Measurements from ENCODE around the gene MDFIC.

Gene MDFIC

DNA sequence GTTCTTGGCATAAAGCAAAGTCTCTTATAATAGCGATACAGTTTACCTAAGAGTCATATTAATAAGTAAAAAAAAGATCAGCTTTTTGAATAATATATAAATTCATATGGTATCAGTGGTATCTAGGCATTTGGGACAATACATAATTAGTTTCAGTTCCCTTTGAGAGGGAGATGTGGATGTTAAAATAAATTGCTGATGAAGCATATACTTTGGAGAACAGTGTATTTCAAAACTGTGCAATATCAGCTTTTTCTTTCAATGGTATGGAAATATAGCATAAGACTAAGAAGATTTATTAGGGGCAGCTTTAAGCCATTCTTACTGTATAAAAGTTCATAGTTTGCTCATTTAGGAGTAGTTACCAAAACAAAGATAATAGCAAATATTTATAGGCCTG is 35.5 kb downstream of the MDFIC start:
- DNase-seq: no peak

GRCh38 chr7:114959931-114960330 is 38.0 kb downstream of the MDFIC start:
- no peak for DNase-seq

DNA sequence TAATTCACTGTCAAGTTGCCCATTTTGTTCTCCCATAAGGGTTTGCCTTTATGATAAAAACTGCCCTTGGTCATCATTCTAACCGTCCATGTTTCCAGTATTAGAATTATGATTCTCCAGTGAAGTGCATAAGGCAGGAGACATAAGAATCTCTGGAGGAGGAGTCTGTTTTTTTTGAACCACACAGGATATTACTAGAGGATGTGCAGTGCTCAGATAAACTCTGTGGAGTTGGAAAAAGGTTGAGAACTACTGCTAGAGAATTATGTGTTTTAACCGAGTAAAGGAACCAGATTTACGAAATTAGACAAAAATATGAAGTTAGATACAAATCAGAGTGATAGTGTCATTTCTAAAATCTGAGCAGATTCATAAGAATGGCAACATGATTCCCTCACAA is 40.5 kb downstream of the MDFIC start:
- DNase-seq: no peak

GRCh38 chr7:114966156-114966555 is 44.3 kb downstream of the MDFIC start:
- DNase-seq: no peak

DNA sequence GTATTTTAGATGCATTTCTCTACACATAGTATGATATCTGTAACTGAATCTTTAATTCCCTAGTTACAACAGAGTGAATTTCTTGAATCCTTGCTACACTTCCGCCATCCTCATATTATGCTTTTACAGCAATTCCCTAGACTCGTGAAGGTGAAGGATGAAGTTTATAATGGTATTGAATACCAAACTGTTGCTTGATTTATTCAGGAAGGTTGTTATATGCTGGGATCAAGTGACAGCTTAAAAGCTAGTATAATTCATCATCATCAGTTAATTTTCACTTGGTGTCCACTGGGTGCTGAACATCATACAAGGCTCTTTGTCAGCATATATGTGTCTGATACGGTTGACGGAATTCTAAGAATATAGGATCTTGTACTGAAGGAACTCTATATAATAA is 47.2 kb downstream of the MDFIC start:
- DNase-seq: no peak

- DNase-seq: no peak
Observed at GRCh38 chr7:114970308-114970707, 48.4 kb downstream of the MDFIC start.

DNA sequence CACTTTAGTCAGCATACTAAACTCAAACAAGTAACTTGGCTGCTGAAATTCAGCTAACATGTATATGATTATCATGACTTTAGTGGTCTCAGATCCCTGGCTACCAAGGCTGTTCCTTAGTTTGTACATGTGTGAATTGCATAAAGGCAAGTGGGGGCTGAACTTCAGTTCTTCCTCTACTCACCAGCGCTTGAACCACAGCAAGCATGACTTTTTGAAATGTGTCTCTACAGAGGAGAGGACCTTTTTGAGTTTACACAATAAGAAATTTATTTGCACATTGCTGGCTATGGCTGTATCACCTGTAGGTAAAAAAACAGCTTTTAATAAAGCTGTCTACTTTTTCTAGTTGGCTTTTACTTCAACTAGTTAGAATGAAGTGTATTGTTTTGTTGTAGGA is 48.8 kb downstream of the MDFIC start:
- no peak for DNase-seq

- no peak for DNase-seq
Observed at GRCh38 chr7:114972567-114972966, 50.7 kb downstream of the MDFIC start.

- no peak for DNase-seq
Observed at GRCh38 chr7:114973147-114973546, 51.3 kb downstream of the MDFIC start.

DNA sequence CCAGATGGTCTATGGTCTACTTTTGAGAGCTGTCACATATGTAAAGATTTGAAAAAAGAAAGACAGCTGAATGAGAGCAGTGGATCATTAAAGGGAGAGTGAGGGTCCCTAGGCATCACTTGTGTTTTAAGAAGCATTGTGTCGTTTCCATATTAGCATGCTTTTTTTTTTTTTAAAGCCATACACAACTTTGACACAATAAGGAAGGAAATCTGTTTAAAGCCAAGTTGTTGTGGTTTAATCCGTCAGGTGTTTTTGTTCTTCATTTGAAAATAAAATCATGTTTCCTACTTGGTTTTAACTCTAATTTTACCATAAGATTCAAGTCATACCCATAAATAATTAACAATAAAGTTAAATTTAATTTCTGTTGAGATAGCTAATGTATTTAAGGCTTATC is 53.5 kb downstream of the MDFIC start:
- DNase-seq: no peak

GRCh38 chr7:114976666-114977065 is 54.8 kb downstream of the MDFIC start:
- no peak for DNase-seq

- DNase-seq: no peak
Observed at GRCh38 chr7:114977277-114977676, 55.4 kb downstream of the MDFIC start.

- no peak for DNase-seq
Observed at GRCh38 chr7:114979388-114979787, 57.5 kb downstream of the MDFIC start.

DNA sequence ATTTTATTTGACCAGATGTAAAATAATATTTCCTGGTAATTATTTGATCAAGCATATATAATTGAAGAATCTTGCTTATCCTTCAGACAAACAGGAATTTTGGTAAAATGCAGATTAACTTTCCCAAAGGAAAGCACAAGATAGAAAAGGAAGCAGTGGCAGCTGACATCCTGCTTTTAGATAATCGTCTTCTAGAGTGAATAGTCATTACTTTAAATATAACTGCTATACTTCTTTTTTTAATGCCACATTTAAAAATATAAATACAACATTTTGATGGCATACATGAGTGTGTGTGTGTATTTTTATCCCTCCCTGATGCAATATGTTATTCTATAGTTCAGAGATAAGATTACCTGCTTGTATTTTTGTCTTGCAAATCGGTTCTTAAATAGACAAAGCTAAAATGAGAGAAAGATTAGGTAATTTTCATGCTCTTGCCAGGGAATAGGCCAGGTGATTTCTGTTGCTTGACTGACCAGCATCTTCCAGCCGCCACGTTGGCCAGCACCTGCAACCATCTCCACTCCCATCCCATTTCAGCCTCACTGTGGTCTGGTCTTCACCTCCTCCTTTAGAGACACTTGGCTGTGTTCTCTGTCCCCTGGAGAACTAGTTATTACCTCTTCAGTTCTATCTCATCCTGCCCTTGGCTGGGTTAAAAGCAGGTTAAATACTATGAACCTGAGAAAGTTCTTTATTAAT is 58.1 kb downstream of the MDFIC start:
- DNase-seq: no peak

DNA sequence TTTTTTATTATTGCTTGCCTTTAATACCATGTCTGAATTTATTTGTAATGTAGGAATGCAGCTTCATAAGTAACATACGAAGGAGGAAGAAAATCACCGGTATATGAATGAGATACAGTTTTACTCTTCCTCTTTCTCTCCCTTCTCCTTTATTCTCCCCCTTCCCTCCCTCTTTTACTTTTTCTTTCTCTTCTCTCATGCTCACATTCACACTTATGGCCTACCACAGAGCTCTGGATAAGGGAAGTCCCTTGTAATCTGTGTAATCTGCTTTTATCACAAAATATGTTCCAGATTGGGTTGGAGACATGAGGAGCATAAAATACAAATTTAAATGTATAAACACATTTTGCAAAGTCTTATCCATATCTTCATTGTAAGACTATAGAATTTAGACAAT is 59.4 kb downstream of the MDFIC start:
- DNase-seq: no peak

DNA sequence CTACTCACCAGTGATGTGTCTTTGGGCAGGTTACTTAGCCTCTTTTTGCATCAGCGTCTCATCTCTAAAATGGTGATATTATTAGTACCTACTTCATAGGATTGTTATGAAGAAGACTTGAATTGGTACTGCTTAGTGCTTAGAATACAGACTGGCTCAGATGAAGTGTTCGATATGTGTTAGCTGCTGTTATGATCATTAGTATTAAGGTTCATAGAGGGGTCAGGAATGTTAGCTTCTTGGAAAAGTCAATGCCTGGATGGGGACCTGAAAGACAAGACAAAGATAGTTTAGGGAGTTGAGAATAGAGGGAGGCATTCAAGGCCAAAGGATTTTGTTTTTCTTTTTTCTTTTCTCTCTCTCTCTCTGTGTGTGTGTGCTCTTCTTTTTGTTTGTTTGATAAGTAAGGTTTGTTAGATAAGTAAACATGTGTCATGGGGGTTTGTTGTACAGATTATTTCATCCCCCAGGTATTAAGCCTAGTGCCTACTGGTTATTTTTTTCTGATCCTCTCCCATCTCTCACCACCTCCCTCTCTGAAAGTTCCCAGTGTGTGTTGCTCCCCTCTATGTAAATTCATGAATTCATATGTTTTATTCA is 63.3 kb downstream of the MDFIC start:
- DNase-seq: no peak

DNA sequence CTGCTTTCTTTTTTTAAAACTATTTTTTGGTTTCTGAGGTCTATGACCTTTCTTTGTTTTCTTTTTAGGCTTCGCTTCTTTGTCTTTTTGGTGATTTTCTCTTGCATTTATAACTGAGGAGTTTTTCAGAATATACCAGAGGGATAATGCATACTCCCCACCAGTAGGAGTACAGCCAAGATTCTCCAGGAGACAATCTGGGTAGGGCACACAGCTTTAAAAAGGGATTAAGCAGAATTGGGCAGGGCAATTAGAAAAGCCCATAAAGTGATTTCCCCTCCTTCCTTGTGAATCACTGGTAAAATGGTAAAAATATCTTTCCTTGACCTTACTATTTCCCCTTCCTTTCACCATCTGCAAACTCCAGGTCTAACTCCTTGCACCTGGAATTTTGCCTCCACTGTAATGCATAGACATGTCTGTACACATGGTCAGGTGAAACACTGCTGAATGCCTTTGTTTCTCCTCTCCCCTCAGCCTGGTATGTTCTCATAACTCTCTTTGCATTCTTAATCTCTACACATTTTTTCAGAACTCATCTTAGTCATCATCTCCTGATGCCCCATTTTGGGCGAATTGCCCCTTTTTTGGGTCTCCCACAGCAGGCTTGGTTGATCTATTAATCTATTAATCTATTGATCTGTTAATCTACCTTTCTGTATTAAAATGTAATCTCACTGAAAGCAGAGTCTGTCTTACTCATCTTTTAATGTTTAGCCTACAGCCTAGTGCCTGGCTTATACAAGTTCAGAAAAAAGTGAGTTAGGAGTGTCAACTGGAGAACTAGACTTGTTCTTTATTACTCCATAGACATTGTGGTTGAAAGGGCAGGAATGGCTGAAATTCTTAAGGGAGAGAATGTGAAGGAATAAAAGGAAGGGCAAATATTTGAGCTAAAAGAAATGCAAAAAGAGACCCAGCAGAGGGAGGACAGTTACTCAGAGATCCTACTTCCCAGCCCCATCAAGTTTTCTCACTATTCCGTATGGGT is 64.6 kb downstream of the MDFIC start:
- no peak for DNase-seq

GRCh38 chr7:114988026-114988425 is 66.1 kb downstream of the MDFIC start:
- DNase-seq: no peak

DNA sequence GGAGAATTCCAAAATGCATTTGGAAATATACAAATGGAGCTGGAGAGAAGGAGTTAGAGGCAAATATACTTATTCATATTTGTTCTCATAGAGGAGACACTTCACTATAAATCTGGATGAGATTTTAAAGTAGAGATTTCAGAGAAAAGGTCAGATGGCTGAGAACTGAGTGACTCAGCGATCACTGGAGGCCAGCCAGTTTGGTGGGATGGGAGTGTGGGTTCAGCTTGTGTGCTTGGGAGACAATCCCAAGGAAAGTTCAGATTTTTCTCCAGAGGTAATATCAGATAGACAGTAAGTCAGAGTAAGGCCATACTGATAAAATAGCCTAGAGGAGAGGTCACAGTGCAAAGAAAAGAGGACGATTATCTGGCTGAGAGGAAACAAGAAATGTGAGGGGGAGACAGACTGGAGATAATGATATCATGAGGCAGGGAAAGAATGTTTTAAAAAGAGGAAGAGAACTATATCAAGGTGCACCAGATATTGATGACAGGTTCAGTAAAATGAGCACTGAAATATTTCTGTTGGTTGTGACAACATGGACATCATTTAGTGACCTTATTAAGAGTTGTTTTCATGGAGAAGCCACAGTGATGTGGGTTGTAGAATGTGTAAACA is 67.0 kb downstream of the MDFIC start:
- no peak for DNase-seq

- no peak for DNase-seq
Observed at GRCh38 chr7:114989531-114989930, 67.6 kb downstream of the MDFIC start.

DNA sequence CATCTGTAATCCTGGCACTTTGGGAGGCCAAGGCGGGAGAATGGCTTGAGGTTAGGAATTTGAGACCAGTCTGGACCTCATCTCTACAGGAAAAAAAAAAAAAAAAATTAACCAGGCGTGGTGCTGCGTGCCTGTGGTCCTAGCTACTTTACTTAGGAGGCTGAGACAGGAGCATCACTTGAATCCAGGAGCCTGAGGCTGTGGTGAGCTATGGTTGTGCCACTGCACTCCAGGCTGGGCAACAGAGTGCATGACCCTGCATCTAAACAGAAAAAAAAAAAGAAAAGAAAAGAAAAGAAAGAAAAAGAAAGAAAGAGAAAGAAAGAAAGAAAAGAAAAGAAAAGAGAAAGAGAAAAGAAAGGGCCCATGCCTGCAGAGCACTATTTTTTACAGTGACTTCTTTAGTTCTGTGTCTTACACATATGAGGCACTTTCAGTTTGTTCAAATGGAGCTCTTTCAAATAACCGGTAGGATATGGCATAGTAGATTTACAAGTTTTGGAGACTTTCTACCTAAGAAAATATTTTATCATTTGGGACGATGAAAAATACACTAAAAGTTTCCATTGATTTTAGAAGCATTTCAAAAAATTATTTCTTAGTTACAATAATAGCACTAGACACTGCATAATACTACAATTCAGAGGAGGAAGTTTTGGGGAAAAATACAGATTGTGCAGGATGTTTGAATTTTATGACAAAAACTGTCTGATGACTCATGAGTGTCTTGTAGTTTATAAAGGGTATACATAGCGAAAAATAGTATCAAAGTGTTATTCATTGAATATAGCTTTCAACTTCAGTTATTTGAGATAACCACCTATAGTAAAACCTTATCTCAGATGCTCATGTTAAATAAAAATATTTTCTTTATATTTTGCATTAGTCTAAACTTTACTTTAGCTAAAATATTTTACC is 75.9 kb downstream of the MDFIC start:
- DNase-seq: no peak

DNA sequence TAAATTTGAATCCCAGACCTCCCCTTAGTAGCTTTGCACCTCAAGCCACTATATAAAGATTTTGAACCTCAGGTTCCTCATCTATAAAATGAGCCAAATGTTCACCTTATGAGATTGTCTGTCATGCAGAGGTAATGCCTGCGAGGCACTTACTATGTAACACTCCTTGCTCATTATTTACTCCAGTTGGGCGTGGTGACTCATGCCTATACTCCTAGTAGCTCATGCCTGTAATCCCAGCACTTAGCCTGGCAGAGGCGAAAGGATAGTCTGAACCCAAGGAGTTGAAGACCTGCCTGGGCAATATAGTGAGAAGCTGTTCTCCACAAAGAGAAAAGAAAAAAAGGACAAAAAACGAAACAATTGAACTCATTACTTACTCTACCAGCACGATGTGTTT is 82.2 kb downstream of the MDFIC start:
- DNase-seq: no peak

Measured in stimulated activated CD4-positive, alpha-beta T cell treated with anti-CD3 and anti-CD28 coated beads, Interleukin-4, amount 100 ng/mL, for 24 hours (primary cell).